GM12878 (cell line): ENCODE results near the gene IFRD2. TPM values are rescaled to one million over a fixed set of nuclear protein-coding genes. Genes with fewer than 3 reads are reported as not detected.
A peak's percentile ranks its signal among the peaks of the same experiment; 100 is the strongest.

Source experiments
- ATAC-seq: fragments of 200-7000 bp; cut with Tn5 transposase; 3 replicates; pipeline ENCODE4 v1.9.1; 2020; ENCODE audit warnings: mild to moderate bottlenecking, moderate library complexity
- BruUV-seq: library from RNA; stranded (reverse); fragments of 400-500 nt; replicated peaks from 2 replicates; lab custom pipeline; 2021; lab: Mats Ljungman, UMichigan
- CTCF ChIA-PET: fragments of 300-600 bp; sonication (Branson Sonifier 250); formaldehyde crosslinking; extraction: SDS; loops from one replicate; lab custom pipeline; 2021; ENCODE audit warnings: inconsistent platforms; lab: Yijun Ruan, JAX
- POLR2A ChIA-PET: fragments of 350-600 bp; formaldehyde crosslinking; extraction: SDS; loops from one replicate; lab custom pipeline; 2021; ENCODE audit warnings: inconsistent platforms; lab: Charles Lee
- RAD21 ChIA-PET: fragments of 300-600 bp; sonication (Branson Sonifier 250); formaldehyde crosslinking; loops from one replicate; lab custom pipeline; 2023; ENCODE audit warnings: antibody characterized with exemption; ENCODE audit not compliant: unreplicated experiment; lab: Charles Lee
- SMC1A ChIA-PET: fragments of 300-600 bp; sonication (Branson Sonifier 250); formaldehyde crosslinking; loops from one replicate; lab custom pipeline; 2023; ENCODE audit not compliant: unreplicated experiment, uncharacterized antibody; lab: Charles Lee
- DNase-seq: peaks from one replicate; pipeline ENCODE4 v3.0.0-alpha.2; 2011; ENCODE audit warnings: low read depth, low spot score
- FAIRE-seq: peaks from 3 replicates; lab custom pipeline; 2011; peaks lifted over from hg19 to GRCh38; lab: Jason Lieb, UNC
- H2AFZ ChIP-seq: 2 replicates; pipeline ENCODE4 v1.6.0; 2011; ENCODE audit warnings: low read depth, low read length, control low read depth; ENCODE audit not compliant: control insufficient read depth
- H3K27ac ChIP-seq: 2 replicates; pipeline ENCODE4 v1.5.1; 2011; ENCODE audit warnings: control low read depth; ENCODE audit not compliant: control insufficient read depth, insufficient read depth
- H3K27me3 ChIP-seq, 2 experiments: replicated peaks in 1 of 2; 2 replicates each; pipeline versions ENCODE4 v1.6.0 to v1.6.1; 2011; ENCODE audit warnings: low read length in 1 of 2; ENCODE audit not compliant: control insufficient read depth in 2 of 2, insufficient read depth in 2 of 2
- H3K36me3 ChIP-seq, 2 experiments: 2 replicates each; pipeline ENCODE4 v1.5.1; 2011; ENCODE audit warnings: low read length in 1 of 2; ENCODE audit not compliant: control insufficient read depth in 2 of 2, insufficient read depth in 2 of 2
- H3K4me1 ChIP-seq: 2 replicates; pipeline ENCODE4 v1.6.1; 2011; ENCODE audit warnings: mild to moderate bottlenecking, low read length, moderate library complexity, mixed read lengths; ENCODE audit not compliant: control insufficient read depth, insufficient read depth
- H3K4me2 ChIP-seq: 2 replicates; pipeline ENCODE4 v1.6.0; 2011; ENCODE audit warnings: control low read depth; ENCODE audit not compliant: control insufficient read depth, insufficient read depth
- H3K4me3 ChIP-seq: fragments of 200-600 bp; sonication (generic); 2 replicates; pipeline ENCODE4 v1.5.1; 2016
- H3K79me2 ChIP-seq: 2 replicates; pipeline ENCODE4 v1.6.0; 2011; ENCODE audit warnings: low read length; ENCODE audit not compliant: control insufficient read depth, insufficient read depth
- H3K9ac ChIP-seq: 2 replicates; pipeline ENCODE4 v1.8.0; 2011; ENCODE audit warnings: low read length, control low read depth, mixed read lengths; ENCODE audit not compliant: control insufficient read depth, insufficient read depth
- H3K9me3 ChIP-seq: replicated peaks from 3 replicates; pipeline ENCODE4 v1.5.1; 2011; ENCODE audit warnings: mild to moderate bottlenecking, low read length; ENCODE audit not compliant: control insufficient read depth, insufficient read depth
- H4K20me1 ChIP-seq: 2 replicates; pipeline ENCODE4 v1.6.0; 2011; ENCODE audit not compliant: control insufficient read depth, insufficient read depth
- LARP7 ChIP-seq: fragments of 450-650 bp; IDR thresholded peaks from 2 replicates; pipeline ENCODE4 v1.6.1; 2017; ENCODE audit warnings: mild to moderate bottlenecking
- POLR2A ChIP-seq: IDR thresholded peaks from 2 replicates; pipeline ENCODE4 v1.6.1; 2011; ENCODE audit warnings: low read depth, mild to moderate bottlenecking, low read length
- TCF12 ChIP-seq: IDR thresholded peaks from 2 replicates; pipeline ENCODE4 v1.6.1; 2011; ENCODE audit warnings: low read depth, mild to moderate bottlenecking, low read length
- WGBS: methylation state at CpG from one replicate; pipeline ENCODE4 v1.1.6; 2016; ENCODE audit warnings: low lambda C conversion rate; ENCODE audit not compliant: insufficient replicate concordance, insufficient coverage; ENCODE audit errors: missing lambda C conversion rate; 5-methylcytosine and 5-hydroxymethylcytosine counted together
- in situ Hi-C: fragments of 300-500 bp; cut with MboI; formaldehyde crosslinking; loops from 9 replicates; pipeline ENCODE4 v1.14.3; 2018; ENCODE audit warnings: mixed read lengths
- intact Hi-C: fragments of 100-400 bp; cut with micrococcal nuclease; formaldehyde crosslinking; loops from one replicate; pipeline ENCODE4 v1.14.2; 2022; ENCODE audit not compliant: unreplicated experiment
- polyA plus RNA-seq, 11 experiments: library from polyadenylated mRNA; depleted of rRNA in 4 of 11; unstranded in 6 of 11; stranded (reverse) in 5 of 11; fragments of >200 nt; fragmentation: Nextera tagmentation in 4 of 11; fragmentation: Illumina TruSeq in 1 of 11; extraction: Ambion mirVana in 4 of 11; extraction: Trizol in 1 of 11; gene quantifications; 1 replicate in 1 of 11; 2 replicates in 10 of 11; pipeline versions ENCODE4 v1.2.1 to v1.2.3, GENCODE V29; 2011 to 2016; ENCODE audit warnings: inconsistent platforms in 2 of 11, missing spikeins in 2 of 11, low read depth in 1 of 11
- total RNA-seq, 4 experiments: library from RNA; depleted of rRNA in 3 of 4; stranded (reverse); fragments of >200 nt in 3 of 4; fragmentation: Illumina TruSeq in 1 of 4; extraction: Trizol in 1 of 4; gene quantifications; 2 replicates each; pipeline versions ENCODE4 v1.2.1 to v1.2.3, GENCODE V29; 2013 to 2021

IFRD2 gene
- total and polyA plus RNA-seq, 10 of the 15 experiments (the other 5 are each of a cell fraction or from before 2014, with no cell fraction given), result 19.1 to 153 (median 80.3) TPM

- ATAC-seq (no peak), FAIRE-seq (no peak), DNase-seq (no peak)
- intact Hi-C loops, result no loop called here
- Histone ChIP-seq H3K9ac (no peak overlapping the region), H3K27me3 (no peaks in the 10 kb centered on the region), H4K20me1 (no peaks in the 10 kb centered on the region), H3K36me3 (peaks cover 18 to 33% of the 10 kb centered on the region in 2 experiments; a peak in 3 of 4 replicates), H3K9me3 (peaks cover 13% of the 10 kb centered on the region; the same call in 1 of the 3 replicates), H3K27ac (no peak overlapping the region), H2AFZ (no peak overlapping the region), H3K79me2 (no peaks in the 10 kb centered on the region), H3K4me3 (no peak overlapping the region), H3K4me1 (peaks cover 14% of the 10 kb centered on the region), H3K4me2 (no peak overlapping the region)
- ChIA-PET CTCF (interaction anchor here (5.7 to 7.9 kb wide), 2 partner anchors 12 to 33 kb away, joined by 43 to 44 read pairs; no protein-coding TSS in a partner anchor), RAD21 (interaction anchor here (0.7 to 1.9 kb wide), 3 partner anchors 11 to 32 kb away, joined by 3 to 10 read pairs (median 7); no protein-coding TSS in a partner anchor), SMC1A (interaction anchor here (2.9 kb wide), 1 partner anchor 12 kb away, joined by 10 read pairs; no protein-coding TSS in a partner anchor), POLR2A (interaction anchor here (0.6 to 1.7 kb wide), 5 partner anchors 11 to 276 kb away, joined by 3 to 5 read pairs (median 4); partner anchors contain the start of genes HYAL3 and NAA80)
- in situ Hi-C loops, result no loop called here
- BruUV-seq, result no TSS peak
- TF ChIP-seq TCF12, result no peak
- whole genome bisulfite sequencing, result 93% methylated on average over 16 of the region's 16 CpGs
These were observed 33.2 kb downstream of the IFRD2 start for GRCh38 chr3:50258979-50259378.

GRCh38 chr3:50258029-50258680 is 34.1 kb downstream of the IFRD2 start:
- Histone ChIP-seq H4K20me1 (no peaks in the 10 kb centered on the region), H3K9ac (no peak overlapping the region), H3K79me2 (no peaks in the 10 kb centered on the region), H2AFZ (no peak overlapping the region), H3K36me3 (peaks cover 19 to 38% of the 10 kb centered on the region in 2 experiments; a peak in 3 of 4 replicates), H3K4me1 (peaks cover 14% of the 10 kb centered on the region), H3K27ac (no peak overlapping the region), H3K27me3 (no peaks in the 10 kb centered on the region), H3K9me3 (peaks cover 13% of the 10 kb centered on the region; the same call in 1 of the 3 replicates), H3K4me3 (no peak overlapping the region), H3K4me2 (no peak overlapping the region)
- ChIA-PET SMC1A (interaction anchor here (2.9 kb wide), 1 partner anchor 11 kb away, joined by 10 read pairs; no protein-coding TSS in a partner anchor), CTCF (interaction anchor here (5.7 to 7.9 kb wide), 2 partner anchors 11 to 32 kb away, joined by 43 to 44 read pairs; no protein-coding TSS in a partner anchor), POLR2A (interaction anchor here (0.6 to 1.7 kb wide), 5 partner anchors 10 to 275 kb away, joined by 3 to 5 read pairs (median 4); partner anchors contain the start of genes HYAL3 and NAA80), RAD21 (no interaction called here)
- TF ChIP-seq POLR2A, result 0 out of 2 replicates have a peak, but pooled peaks have one; percentile 28
- TF ChIP-seq LARP7, result no peak
- intact Hi-C loops (no loop called here), in situ Hi-C loops (no loop called here)
- no TSS peak for BruUV-seq
- DNase-seq (no peak), ATAC-seq (no peak), FAIRE-seq (no peak)
- 95% methylated on average over 17 of the region's 17 CpGs for WGBS
